KBM-7 (cell line): ENCODE results near the gene PTPRM.
"Not testable (repeated sequence)": the region's sequence is repeated elsewhere in the genome, so short reads cannot be mapped to it uniquely, and the experiment has no call there.

ENCODE experiments used
- DNase-seq: peaks from one replicate; pipeline ENCODE4 v3.0.0-alpha.2; 2015
- in situ Hi-C: fragments of 300-500 bp; cut with MboI; formaldehyde crosslinking; loops from 2 replicates; pipeline ENCODE4 v1.14.3; 2020; ENCODE audit warnings: low sequenced_read_pairs, low pct_unique_long_range_greater_than_20kb, mixed read lengths

The PTPRM gene

DNA sequence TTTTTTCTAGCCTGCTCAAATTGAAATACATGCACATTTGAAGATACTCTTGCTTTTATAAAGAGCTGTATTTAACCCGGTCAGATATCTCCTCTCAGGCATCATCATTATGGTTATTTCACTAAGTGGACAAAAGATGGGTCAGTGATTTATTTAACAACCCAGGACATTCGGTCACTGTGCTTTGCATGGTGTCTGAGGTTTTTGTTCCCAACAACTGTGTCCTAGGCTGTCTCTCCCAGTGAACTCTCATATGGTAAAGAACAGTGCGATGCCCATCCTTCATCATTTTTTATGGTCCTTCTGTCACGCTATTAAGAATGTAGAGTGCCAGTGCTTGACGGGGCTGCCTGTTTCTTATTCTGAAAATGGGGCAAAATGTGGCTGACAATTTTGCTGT, 372.4 kb downstream of the PTPRM start:
- DNase-seq, result no peak
- in situ Hi-C loops, result no loop called here

DNA sequence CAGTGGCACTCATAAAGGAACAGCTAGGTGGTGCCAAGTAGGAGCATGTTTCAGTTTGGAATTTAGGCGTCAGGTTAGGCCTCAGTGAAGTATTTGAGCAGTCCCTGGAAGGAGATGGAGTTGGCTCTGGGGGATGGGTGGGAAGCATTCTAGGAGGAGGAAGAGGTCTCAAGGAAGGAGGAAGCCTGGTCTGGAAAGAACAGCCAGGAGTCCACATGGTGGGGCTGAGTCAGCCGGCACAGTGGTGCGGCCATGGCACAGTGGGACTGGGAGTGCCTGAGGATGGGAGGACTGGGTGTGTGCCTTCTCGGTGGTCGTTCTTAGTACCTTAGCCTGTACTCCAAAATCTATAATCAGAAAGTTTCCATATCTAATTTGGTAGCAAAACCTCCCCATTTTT, 373.3 kb downstream of the PTPRM start:
- DNase-seq, result no peak
- in situ Hi-C loops, result no loop called here

DNA sequence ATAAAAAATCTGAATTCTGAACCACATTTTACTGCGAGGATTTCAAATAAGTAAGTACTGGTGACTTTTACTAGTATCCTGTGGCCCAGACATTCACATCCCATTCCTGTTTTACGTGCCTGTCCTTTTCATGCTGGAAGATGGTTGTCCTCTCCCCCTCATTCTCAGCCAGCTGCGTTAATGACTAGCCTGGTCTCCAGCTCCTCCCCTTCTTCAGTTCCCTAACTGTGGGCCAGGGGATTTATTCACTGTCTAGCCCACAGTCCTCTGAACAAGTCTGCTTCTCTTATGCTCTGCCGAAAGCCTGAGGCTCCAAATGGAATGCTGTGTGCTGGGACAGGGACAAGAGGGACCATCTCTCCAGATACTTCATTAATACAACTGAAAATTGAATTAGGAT, 373.9 kb downstream of the PTPRM start:
- DNase-seq, result no peak
- in situ Hi-C loops, result no loop called here

DNA sequence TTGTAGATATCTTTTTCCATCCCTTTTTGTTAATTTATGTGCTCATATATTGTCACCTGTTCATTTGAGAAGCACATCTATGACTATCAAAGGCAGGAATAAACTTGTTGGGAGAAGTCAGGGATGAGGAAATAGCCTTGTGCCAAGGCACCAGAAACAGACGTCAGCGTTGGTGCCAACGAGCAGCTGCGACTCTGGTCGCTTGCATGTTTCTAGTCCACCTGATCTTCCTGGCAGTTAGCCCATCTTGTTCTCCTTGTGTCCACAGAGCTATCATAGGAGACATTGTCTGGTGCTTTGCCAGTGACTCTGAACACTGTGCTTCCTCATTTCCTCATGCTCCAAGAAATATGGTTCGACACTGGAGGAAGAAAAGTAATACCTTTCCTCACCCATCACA, 374.4 kb downstream of the PTPRM start:
- in situ Hi-C loops, result no loop called here
- DNase-seq, result no peak

DNA sequence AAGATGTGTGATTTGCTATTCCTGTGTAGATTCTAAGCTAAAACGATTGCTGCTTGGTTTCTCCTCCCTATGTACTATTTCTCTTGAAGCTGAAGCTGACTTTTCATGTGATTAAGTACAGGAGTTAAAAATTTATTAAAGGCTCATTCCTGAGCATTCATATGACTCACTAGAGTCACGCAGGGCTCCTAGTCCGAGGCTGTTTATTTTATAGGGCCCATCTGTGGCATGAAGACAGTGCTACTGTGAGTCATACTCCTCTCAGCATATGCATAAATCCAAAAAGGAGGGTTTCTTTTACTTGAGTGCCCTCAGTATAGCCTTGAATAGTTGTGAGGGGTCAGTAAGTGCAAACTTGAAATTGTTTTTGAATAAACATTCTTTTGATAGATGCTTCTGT, 378.8 kb downstream of the PTPRM start:
- in situ Hi-C loops, result no loop called here
- no peak for DNase-seq

DNA sequence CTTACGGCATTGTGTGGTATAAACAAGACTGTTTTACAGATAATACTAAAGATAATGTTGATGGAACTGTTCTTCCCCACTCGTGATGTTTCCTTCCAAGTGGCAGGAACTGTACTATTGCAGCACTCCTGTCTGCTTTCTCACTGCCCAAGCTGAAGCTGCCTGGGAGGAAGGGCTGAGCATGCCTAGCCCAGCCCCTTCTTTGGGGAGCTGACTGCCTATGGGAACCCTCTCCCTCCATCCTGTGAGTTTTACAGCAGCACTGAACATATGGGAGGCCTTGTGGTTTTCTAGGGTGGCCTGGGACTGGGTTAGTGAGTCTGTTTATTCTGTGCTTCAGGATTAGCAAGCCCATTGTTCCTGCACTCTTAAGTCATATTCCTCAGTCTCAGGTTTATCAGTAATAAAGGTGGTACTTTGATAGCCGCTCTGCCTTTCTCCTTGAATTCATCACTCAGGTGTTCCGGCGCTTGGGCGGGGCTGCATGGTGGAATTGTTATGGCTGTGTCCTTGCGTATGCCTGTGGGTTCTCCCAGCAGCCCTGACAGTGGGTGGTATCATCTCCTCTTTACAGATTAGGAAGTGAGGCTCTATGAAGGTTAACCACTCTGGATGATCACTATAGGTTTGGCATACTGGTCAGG, 379.7 kb downstream of the PTPRM start:
- in situ Hi-C loops, result no loop called here
- no peak for DNase-seq

DNA sequence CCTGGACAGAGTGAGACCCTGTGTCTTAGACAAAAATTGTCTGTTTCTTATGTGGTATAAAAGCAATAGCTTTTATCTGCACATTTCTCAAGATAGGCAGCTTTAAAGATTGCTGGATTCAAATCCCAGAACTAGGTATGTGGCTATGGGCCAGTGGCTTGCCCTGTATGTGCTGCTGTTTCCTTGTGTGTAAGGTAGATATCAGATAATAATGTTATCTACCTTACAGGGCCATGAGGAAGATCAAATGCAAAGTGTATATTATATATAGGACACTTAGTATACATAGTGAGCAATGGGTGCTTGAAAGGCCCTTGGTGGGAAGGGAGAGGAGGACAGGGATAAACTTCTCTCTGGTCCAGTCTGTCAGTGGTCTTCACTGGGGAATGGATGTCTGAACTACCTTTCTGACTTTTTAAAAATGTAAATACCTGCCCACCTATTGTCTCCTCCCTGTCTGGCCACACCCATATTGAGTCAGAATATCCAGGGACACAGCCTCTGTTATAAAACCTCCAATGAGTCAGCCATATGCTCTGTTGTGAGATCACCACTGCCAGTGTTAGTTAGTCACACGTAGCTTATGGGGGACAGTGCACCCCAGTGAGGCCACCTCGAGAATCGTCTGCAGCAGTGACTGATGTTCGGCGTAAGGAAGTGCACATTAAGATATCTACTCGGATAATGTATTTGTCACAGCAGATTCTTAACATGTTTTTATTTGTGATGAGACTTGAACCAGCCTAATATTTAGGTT, 383.4 kb downstream of the PTPRM start:
- in situ Hi-C loops, result no loop called here
- DNase-seq, result no peak

DNA sequence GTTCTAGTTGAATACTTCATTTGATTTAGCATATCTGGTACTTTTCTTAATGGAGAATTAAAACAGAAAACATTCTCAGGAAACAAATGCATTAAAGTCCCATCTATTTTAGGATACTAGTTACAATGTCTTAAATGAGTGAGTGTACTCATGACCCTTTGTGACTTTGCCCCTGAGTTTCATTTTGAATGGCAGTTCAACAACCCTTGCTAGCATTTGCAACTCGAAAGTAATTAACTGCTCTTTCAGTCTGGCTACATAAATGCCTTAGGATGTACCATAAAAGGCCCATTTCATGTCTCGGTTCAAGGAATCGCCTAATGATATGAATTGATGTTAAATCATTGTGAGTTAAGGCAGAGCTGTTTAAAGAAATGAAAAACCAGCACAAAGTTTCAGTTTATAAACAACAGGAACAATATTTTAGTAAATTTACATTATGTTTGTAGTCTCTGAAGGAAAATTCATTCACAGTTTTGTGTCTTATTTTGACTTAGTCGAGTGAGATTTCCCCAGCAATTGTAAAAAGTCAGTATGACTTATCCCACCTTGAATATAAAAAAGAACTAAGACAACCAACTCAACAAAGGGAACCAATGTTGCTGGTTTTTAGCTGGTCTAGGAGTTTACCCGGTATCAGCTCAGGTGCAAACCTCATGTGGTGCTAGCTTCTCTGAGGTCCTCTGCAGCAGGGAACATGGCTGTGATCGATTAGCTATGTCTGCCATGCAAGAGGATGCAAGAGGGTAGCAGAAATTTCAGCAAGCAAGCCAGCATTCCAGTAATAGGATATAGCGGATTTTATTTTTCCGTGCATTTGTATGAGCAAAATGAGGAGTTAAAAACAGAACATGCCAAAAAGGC, 386.2 kb downstream of the PTPRM start:
- DNase-seq, result no peak
- in situ Hi-C loops, result no loop called here

DNA sequence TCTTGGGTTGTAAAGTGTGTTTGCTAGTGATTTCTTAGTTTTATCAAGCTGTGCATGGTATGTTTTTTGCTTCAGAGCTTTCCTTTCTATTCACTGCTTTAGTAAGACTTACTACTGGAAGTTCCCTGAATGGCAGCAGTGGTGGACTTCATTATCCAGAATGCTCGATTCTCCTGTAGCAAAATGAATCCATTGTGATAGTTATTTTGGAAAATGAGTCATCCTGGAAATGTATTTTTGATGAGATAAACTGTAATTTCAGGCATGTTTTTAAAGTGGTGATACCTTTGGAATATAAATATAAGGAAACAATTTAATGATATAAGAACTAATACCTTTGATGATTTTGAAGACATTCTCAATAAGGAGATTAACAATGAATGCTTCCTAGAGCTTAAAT, 387.1 kb downstream of the PTPRM start:
- no peak for DNase-seq
- in situ Hi-C loops, result no loop called here

DNA sequence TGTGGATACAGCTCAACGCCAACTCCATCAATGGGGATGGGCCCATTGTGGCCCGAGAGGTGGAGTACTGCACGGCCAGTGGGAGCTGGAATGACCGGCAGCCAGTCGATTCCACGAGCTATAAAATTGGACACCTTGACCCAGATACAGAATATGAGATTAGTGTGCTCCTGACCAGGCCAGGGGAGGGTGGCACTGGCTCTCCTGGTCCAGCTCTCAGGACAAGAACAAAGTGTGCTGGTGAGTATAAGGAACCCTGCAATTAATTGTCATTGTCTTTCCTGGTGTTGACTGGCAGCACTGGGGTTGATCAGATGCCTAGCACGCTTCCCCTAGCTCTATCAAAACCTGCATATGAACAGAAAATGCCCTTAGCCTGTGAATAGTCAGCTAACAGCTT, 388.1 kb downstream of the PTPRM start:
- no peak for DNase-seq
- in situ Hi-C loops, result no loop called here

DNA sequence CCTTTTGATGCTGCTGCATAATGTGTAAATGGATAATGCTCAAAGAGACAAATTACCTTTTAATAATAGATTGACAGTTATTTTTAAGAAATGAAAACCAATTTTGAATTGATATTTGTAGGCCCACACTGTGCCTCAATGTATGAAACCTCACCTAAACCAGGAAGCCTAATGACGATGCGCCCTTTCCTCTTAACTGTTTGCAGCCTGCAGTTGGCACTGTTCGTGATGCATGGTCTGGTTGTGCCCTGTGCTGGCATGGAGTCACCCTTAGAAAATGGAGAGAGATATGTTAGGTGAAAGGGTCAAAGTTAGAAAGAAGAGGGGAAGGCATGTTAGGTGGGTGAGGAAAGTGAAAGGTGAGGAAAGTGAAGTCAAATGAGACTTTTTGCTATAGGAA, 390.2 kb downstream of the PTPRM start:
- no peak for DNase-seq
- in situ Hi-C loops, result no loop called here

DNA sequence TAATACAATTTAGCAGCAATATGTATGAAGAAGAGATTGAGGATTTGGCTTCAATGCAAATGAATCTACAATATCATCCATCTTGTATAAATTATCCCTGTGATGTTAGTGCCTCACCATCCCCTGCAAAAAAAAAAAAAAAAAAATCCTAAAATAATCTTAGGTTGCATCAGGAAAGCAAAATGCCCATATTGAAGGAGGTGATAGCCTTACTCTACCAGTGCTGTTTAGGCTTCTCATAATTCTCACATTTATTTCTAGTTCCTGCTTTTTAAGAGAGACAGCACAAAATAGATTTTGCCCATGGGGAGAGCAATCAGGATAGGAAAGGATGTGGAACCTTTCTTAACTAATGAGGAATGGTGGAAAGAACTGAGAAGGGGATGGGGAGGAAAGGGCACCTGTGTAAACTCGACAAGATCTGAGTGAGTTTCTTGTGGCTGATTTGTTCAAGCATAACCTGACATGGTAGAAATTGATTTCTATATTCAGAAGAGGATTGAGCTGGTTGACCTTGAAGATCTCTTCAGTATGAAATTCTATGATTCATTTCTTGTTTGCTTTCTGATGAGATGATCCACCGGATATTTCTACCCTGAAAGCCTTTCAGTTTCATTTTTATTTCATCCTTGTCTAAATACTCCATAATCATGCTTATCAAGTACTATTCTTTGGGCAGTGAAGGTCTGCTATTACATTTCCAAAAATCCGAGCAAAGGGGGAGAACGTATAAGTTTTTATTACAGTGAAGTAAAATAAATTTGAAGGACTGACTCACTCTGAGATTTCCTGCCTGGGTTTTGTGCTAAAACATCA, 391.2 kb downstream of the PTPRM start:
- no peak for DNase-seq
- in situ Hi-C loops, result no loop called here

DNA sequence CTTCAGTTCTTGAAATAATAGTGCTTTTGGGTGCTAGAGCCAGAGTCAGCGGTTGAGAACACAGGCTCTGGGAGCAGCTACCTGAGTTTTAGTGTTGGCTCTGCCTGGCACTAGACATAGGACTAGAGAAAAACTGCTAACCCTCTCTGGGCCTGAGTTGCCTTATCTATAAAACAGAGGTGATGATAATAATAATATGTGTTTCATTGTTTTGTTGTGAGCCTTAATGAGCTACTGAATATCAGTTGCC, 391.7 kb downstream of the PTPRM start:
- no peak for DNase-seq
- in situ Hi-C loops, result no loop called here

DNA sequence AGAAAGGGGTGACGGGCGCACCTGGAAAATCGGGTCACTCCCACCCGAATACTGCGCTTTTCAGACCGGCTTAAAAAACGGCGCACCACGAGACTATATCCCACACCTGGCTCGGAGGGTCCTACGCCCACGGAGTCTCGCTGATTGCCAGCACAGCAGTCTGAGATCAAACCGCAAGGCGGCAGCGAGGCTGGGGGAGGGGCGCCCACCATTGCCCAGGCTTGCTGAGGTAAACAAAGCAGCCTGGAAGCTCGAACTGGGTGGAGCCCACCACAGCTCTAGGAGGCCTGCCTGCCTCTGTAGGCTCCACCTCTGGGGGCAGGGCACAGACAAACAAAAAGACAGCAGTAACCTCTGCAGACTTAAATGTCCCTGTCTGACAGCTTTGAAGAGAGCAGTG, 399.6 kb downstream of the PTPRM start:
- DNase-seq, in situ Hi-C loops: not testable (repeated sequence)

DNA sequence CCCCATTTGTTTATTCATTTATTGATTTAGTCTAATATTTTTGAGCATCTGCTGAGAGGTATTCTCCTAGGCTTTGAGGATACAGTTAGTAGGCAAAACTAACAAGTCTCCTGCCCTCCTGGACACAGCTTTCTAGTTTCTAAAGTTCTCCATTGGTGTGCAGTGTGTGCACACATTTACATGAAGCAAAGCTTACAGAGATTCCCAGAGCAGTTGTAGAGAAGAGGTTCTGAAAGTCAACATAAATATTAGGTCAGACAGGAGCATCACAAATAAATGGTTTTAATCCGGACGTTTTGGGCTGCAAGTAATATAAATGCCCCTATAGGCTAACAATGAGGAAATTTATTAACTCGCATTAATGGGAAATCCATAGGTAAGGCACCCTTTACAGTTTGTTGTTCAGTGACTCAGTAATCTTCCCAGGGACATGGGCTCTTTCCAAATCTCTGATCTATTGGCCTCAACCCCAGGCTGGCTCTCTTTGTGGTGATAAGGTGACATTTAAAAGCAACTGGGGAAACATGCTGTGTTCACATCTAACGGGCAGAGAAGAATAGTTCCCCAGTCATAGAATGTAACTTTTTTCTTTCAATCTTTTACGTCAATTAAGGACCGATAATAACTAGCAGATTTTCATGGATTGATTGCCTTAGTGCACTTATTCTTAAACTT, 407.2 kb downstream of the PTPRM start:
- in situ Hi-C loops, result no loop called here
- DNase-seq, result no peak

DNA sequence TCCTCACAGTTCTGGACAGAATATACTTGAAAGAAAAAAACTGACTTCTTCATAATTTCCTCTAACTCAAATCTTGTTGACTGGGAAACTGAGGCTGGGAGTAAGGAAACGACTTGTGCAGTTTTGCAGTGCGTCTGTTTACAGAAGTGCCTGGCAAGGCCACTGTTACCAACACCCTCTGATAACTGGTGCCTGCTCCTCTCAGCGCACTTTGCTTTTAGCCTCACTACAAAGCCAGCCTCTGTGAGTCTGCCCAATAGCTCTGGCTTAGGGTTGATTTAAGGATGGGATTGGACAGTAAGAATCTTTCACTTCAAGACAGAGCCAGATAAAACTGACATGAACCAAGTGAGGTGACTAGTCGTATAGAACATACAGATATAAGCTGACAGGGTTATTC, 410.8 kb downstream of the PTPRM start:
- no peak for DNase-seq
- in situ Hi-C loops, result no loop called here

DNA sequence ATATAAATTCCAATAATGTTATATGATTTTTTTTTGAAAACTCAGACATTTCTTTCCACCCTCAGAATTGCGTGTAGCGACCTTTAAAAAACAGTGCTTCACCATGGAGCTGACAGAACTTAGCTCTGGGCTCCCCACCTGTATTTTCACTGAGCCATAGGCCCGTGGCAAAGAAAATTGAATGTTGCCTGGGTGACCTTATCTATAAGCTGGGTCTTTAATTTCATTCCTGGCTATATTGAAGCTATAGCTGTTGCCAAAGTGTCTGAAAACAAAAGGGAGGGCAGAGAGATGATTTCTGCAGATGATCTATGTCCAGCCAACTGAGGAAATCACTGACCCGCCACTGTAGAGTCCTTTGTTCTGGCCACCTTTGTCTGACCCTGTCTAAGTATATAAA, 411.7 kb downstream of the PTPRM start:
- no peak for DNase-seq
- in situ Hi-C loops, result no loop called here

DNA sequence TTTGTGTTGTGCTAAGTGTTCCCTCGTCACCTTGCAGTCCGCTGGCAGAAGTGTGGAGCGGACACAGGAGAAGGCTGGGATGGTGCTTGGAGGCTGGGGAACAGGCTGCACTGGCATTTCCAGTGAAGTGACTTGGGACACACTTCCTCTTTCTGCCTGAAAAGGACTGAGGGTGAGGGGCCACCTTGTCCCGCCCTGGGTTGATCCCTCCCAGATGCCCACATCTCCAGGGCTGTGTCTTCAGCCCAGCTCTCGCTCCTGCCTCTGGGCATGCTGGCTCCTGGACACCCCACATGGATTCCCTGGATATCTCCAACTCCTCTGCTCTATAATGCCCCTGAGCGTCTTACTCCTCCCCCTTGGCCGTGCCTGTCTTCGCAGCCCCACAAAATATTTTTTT, 412.6 kb downstream of the PTPRM start:
- DNase-seq, result no peak
- in situ Hi-C loops, result no loop called here

DNA sequence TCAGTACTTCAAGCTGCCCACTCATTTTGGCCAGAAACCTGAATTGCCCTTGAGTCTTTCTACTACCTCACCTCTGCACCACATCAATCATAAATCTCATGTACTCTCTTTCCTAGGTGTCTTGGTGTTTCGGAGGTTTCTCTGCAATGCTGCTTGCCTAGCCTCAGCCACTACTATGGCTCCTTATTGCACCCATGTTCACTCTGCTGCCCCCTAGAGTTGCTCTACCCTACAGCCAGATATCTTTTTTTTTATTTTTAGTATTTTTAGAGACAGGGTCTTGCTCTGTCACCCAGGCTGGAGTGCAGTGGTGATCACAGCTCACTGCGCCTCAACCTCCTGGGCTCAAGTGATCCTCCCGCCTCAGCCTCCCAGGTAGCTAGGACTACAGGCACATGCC, 413.0 kb downstream of the PTPRM start:
- DNase-seq, result no peak
- in situ Hi-C loops, result no loop called here
